NCI-H2107 treated with DMSO at 0.1 percent for 48 hours (cell line): ENCODE results near the gene XIRP2.

Source experiments
- DNase-seq: peaks from one replicate; lab custom pipeline; 2025; ENCODE audit not compliant: unreplicated experiment; lab: John Stamatoyannopoulos, UW

Gene XIRP2

DNA sequence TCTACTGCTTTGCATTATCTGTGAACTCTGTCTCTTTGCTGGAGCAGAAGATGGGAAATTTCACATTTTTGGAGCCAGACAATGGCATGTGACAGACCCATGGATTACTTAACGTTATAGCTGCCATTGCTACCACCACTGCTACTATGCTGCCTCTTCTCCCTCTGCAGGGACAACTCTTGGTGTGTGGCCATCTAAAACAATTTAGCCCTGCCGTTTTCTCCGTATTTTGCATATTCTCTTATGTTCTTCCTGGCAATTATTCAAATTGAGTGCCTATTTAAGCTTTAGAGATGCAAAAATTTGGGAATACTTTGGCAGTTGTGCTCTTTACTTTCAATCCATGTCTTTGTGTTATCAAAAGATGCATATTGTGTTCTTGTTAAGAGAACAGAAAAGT, 386.8 kb downstream of the XIRP2 start:
- DNase-seq, result no peak

- no peak for DNase-seq
These were observed 391.5 kb downstream of the XIRP2 start for GRCh38 chr2:167279810-167280209.

DNA sequence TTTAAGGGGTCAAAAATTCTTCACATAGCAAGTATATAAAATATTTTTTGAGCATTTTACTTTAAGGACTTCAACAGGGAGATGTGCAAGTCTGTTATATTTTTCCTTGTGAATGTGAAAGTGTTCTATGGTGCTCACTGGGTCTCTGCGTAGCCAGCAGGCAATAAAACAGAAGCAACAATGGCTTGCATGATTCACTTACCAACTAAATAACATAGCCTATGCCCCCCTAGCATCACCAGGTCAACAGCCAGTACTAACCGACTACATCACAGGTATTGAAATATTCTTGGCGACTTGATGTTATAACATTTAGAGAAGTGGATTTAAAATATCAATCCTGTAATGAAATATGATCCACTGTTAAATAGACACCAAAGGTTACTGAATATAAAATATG, 398.9 kb downstream of the XIRP2 start:
- DNase-seq, result no peak

- no peak for DNase-seq
These were observed 401.6 kb downstream of the XIRP2 start for GRCh38 chr2:167289651-167290410.

DNA sequence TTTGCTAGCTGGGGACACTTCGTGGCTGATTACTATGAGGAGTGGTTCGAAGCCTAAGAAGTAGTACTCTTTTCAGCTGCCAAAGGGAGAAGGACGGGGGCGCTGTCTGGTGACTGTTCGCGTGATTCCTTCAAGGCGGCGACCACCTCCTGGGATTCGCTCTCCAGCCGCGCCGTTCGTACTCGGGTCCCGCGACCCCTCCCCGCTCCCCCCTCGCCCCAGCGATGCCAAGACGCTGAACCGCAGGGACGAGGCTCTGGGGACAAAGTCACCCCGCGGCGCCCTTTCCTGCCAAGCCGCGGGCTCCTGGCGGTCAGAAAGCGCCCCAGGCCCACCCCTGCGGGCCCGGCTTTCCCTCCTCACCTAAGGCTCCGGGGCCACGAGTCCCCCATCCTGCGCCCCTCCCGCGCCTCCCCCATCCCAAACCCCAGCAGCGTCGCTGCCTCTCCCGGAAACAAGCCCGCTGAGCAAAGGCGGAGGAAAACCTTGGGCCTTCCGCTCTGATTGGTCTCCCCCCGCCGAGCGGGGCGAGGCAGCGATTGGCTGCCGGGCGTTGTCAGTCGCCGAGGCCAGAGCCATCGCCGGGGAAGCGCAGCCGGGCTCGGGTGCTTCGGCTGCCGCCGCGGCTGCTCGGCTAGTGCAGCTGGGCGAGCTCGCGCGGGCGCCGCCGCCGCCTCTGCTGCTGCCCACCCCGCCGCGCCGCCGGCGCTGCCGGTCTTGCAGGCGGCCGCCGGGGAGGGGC, 404.3 kb downstream of the XIRP2 start, which contains the start of gene B3GALT1:
Gene B3GALT1, plus strand, starts transcription at position 572 of the 742 bp plus-strand sequence.
- DNase-seq, result peak; percentile 78

DNA sequence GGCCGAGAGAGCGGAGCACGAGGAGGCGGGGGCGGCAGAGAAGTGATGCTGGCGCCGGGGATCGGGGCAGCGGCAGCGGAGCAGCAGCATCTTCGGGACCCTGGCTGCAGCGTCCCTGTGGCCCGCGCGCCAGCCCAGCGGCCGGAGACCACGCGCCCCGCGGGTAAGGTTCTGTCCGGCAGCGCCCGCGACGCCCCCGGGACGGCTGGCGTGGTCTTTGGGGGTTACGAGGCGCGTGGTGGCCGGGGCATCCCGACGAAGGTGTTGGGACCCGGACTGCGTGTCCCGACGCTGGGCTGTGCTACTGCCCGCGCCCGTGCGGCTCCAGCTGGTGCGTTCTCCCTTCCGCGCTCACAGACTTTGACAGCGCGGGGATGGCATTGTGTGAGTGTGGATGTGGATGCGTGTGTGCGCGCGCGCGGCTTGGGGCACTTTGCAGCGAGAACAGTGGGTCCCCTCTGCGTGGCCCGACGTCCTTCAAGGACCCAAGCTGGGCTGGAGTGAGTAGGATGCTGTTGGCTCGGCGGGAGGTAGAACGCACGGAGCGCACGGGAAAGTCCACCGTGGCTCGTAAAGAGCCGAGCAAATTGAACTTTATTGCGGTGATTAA, 405.0 kb downstream of the XIRP2 start:
- DNase-seq, result no peak

DNA sequence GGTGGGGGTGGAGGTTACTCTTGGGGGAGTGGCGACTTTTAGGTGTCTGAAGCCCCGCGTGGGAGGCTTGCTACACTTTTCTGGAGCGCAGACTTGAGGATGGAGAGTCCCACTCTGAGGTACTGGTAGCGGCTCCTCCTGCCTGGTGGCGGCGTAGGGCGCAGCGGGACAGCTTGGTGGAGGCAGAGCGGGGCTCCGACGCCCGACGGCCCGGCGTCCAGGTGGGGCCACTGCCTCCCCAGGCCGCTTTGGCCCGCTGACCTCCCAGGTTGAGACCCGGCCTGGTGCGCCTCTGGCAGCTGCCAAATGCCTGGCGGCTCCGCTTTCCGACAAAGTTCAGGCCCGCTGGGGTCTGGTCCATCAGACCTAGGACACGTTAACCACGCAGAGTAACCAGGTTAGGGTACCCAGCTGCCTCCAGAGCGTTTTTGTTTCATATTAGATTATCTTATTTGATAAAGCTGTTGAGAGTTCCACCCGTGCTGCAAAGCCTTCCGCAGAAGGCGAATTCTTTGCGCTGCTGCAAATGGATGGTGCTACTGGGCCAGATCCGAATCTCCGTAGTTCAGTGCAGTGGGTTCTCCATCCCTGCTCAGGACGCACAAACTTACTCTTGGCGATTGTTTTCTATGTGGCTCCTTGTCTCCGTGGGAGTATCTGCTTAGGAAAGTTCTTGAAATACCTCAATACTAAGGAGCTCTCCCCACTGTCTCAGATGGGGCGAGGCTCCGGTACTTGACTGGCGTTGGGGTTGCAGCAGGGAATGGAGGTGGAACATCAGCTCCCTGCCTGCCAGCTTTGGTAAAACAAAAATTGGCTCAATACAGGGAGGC, 405.9 kb downstream of the XIRP2 start:
- DNase-seq, result no peak

DNA sequence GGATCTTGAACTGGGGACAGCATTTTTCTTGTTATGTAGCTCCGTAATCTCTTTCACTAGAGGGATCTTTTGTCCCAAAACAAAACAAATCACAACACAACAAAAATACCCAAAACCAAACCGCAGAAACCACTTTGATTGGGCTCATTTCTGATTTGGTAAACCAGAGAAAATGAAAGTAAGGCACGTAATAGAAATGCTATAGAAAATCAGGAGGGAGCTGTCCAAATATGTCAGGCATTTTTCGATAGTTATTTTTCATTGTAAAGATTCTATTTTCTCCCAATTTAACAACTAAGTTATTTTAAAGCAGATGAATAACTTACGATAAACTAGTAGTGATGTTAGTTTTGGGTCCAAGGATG, 406.5 kb downstream of the XIRP2 start:
- DNase-seq, result no peak

DNA sequence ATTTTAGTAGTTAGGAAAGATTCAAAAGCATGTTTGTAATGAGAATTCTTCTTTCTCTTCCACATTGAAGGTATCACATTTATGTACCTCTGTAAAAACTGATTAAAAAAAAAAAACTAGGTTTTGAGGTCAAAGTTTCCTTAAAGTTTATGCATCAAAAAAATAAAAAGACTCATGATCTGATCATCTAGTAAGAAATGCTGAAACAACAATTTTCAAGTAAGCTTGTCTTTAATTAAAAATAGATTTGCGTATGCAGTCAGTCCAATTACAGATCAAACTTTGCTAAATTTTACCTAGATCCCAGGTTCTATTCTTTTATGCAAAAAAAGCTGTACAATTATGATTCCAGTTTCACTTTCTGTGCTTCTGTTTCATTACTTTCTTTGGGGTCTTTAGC, 409.0 kb downstream of the XIRP2 start:
- no peak for DNase-seq

GRCh38 chr2:167298017-167298416, 409.7 kb downstream of the XIRP2 start:
- DNase-seq, result no peak
